ENCODE measurements around the gene DCTPP1.
A peak's percentile ranks its signal among the peaks of the same experiment; 100 is the strongest.

The DCTPP1 gene

DNA sequence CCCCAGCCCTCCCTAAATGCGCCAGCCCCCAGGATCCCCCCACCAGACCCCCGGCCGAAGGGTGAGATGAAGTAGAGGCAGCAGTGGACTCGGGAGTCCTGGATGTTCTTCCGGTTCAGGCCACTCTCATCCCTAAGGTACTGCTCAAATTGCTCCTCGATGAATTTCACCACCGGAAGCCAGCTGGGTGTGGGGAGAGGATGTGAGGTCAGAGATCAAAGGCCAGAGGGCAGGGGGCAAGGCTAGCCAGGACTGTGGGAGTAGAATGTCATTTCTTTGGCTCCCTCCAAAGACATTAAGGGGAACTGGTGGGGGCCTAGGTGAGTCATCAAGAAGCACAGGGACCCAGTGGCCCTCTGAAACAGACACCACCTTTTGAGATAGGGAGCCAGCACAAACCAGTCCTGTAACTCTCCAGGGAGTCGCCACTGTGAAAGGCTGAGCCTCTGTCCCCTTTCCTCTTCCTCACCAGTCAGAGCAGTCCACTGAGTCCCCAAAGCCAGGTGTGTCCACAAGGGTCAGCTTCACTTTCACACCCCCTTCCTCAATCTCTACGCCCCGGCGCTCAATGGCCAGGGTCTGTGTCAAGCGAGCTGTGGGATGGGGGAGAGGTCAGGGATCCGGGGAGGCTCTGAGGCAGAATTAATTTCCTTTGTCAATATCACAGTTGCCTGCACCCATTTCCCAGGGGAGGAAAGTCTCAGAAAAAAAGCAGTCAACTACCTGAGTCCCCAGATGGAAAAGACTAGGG lies 48.4 kb downstream of the DCTPP1 start:
- no peak for DNase-seq (ENCODE audit: low read depth)

GRCh38 chr16:30380803-30381208 lies 49.0 kb downstream of the DCTPP1 start:
- no peak for DNase-seq (ENCODE audit: low read depth)

GRCh38 chr16:30380072-30380802 lies 49.6 kb downstream of the DCTPP1 start:
- DNase-seq (ENCODE audit: low read depth) = no peak

DNA sequence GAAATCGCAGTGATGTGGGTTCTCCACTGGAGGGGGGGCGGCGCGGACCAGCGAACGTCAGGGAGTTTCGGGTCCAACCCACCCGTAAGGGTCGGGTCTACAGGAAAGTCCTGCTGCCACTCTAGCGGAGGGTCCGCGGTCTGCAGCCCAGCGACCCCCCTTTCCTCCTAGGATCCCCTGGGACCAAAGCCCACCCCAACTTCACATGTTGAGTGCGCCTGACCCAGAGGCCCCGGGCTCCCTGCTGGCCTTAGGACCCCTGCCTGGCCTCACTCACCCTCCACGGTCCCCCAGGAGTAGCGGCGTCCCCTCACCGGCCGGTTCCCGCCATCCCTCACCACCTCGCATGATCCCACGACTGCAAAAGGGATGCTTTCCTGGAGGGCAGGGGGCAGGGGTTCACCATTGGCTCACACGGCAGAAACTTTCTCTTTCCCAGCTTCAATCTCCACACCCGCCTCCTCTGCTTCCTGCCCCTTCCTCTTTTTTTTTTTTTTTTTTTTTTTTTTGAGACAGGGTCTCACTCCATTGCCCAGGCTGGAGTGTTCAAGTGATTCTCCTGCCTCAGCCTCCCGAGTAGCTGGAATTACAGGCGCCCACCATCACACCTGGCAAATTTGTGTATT lies 50.6 kb downstream of the DCTPP1 start:
- no peak for DNase-seq (ENCODE audit: low read depth)

- DNase-seq (ENCODE audit: low read depth) = peak; percentile 98
Measured at GRCh38 chr16:30378236-30379157, 51.3 kb downstream of the DCTPP1 start.

GRCh38 chr16:30377812-30378235 lies 52.0 kb downstream of the DCTPP1 start:
- DNase-seq (ENCODE audit: low read depth) = peak; percentile 82

DNA sequence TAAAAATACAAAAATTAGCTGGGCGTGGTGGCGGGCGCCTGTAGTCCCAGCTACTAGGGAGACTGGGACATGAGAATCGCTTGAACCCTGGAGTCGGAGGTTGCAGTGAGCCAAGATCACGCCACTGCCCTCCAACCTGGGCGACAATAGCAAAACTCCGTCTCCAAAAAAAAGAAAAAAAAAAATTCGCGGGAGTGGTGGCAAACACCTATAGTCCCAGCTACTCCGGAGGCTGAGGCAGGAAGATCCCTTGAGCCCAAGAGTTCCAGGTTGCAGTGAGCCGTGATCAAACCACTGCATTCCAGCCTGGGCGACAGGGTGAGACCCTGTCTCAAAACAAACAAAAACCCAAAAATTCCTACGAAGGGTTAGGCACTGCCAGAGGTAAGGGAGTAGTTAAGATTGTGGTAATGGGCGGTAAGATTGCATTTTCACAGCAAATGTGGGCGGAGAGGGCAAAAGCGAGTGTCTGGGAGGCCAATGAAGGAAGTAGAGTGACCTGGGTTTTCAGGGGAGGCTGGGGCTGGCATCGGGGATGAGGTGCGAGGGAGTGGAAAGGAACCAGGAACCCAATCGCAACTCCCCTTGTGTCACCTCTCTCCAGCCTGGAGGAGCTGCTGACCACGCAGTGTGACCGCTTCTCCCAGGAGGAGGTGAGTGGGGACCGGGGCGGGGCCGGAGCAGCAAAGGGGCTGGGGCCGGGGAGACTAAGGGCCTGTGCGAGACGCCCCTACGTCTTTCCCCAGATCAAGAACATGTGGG lies 52.6 kb downstream of the DCTPP1 start:
- DNase-seq (ENCODE audit: low read depth) = no peak

DNA sequence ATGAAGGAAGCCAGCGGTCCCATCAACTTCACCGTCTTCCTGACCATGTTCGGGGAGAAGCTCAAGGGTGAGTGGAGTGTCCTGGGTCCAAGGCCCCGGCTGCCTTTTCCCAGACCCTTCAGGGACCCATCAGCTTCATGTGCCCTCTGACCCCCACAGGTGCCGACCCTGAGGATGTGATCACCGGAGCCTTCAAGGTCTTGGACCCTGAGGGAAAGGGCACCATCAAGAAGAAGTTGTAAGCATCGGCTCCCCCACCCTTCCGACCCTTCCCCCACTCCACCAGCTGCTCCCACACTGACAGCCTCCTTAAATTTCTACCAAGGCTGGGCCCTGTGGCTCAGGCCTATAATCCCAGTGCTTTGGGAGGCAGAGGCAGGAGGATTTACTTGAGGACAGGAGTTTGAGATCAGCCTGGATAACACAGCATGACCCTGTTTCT lies 53.3 kb downstream of the DCTPP1 start:
- no peak for DNase-seq (ENCODE audit: low read depth)

GRCh38 chr16:30375864-30376263 lies 54.0 kb downstream of the DCTPP1 start:
- DNase-seq (ENCODE audit: low read depth) = no peak

DNA sequence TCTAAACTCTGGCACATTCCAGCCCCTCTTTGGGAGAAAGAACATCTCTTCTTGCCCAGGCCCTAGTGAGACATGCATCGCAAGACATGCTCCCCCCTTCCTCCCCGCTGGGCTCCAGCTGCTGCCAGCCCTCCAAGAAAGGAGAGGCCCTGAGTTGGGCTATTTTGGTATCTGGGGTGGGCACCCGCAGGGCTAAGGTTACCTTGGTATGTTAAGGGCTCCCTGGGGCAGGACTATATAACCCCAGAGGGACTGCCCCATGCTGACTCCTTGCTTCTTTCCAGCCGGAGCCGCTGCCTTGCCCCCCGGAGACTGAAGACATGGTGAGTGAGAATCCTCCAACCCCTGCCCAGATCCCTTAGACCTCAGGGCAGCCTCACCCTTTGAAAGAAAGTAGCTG lies 55.3 kb downstream of the DCTPP1 start, which contains the start of gene MYL11:
Gene MYL11, plus strand, starts transcription at position 265 of the 400 bp plus-strand sequence. Its CDS starts 56 bp downstream, at position 321.
- no peak for DNase-seq (ENCODE audit: low read depth)

Measured in T-helper 22 cell (primary cell).